Mesenchymal stem cell (in vitro differentiated cells and primary cell): Measurements from ENCODE around the gene SH2D2A.

Source experiments
- DNase-seq: peaks from one replicate; pipeline ENCODE4 v3.0.0-alpha.2; 2013
- H2AFZ ChIP-seq: one replicate; pipeline ENCODE4 v1.6.1; 2013; ENCODE audit warnings: low read depth, mild to moderate bottlenecking, control low read depth, inconsistent platforms, low read length, moderate library complexity
- H2AK5ac ChIP-seq: 2 replicates; pipeline ENCODE4 v1.6.1; 2013; ENCODE audit warnings: low read length, moderate library complexity, mild to moderate bottlenecking, inconsistent platforms; ENCODE audit not compliant: severe bottlenecking
- H2BK120ac ChIP-seq: one replicate; pipeline ENCODE4 v1.6.1; 2013; ENCODE audit warnings: low read depth, mild to moderate bottlenecking, inconsistent platforms, low read length, moderate library complexity
- H2BK12ac ChIP-seq, 2 experiments: one replicate each; pipeline ENCODE4 v1.6.1; 2013; ENCODE audit warnings: inconsistent platforms in 2 of 2, low read length in 2 of 2, mild to moderate bottlenecking in 2 of 2, moderate library complexity in 2 of 2, control low read depth in 1 of 2
- H2BK15ac ChIP-seq: one replicate; pipeline ENCODE4 v1.6.1; 2013; ENCODE audit warnings: mild to moderate bottlenecking, low read depth, inconsistent platforms; ENCODE audit not compliant: poor library complexity, severe bottlenecking
- H2BK5ac ChIP-seq: 2 replicates; pipeline ENCODE4 v1.6.1; 2013; ENCODE audit warnings: low read depth, mild to moderate bottlenecking, low read length, control low read depth, inconsistent platforms; ENCODE audit not compliant: poor library complexity, severe bottlenecking
- H3K14ac ChIP-seq, 2 experiments: one replicate each; pipeline ENCODE4 v1.6.1; 2013; ENCODE audit warnings: inconsistent platforms in 2 of 2, low read length in 2 of 2, control low read depth in 1 of 2, mild to moderate bottlenecking in 1 of 2, moderate library complexity in 1 of 2
- H3K18ac ChIP-seq, 2 experiments: one replicate each; pipeline ENCODE4 v1.6.1; 2013; ENCODE audit warnings: inconsistent platforms in 2 of 2, low read length in 2 of 2, control low read depth in 1 of 2, low read depth in 1 of 2, mild to moderate bottlenecking in 1 of 2
- H3K23ac ChIP-seq, 2 experiments: one replicate each; pipeline ENCODE4 v1.6.1; 2013; ENCODE audit warnings: inconsistent platforms in 2 of 2, low read length in 2 of 2, mild to moderate bottlenecking in 2 of 2, moderate library complexity in 2 of 2, control low read depth in 1 of 2
- H3K27ac ChIP-seq: 2 replicates; pipeline ENCODE4 v1.5.1; 2013; ENCODE audit warnings: mild to moderate bottlenecking, moderate library complexity, low read length, control low read depth, inconsistent platforms; ENCODE audit not compliant: poor library complexity, severe bottlenecking
- H3K27me3 ChIP-seq, 2 experiments: 2 replicates each; pipeline versions ENCODE4 v1.6.1 to v1.7.0; 2013; ENCODE audit warnings: low read length in 2 of 2, mild to moderate bottlenecking in 2 of 2, moderate library complexity in 2 of 2, control low read depth in 1 of 2, inconsistent platforms in 1 of 2; ENCODE audit not compliant: control insufficient read depth in 1 of 2, insufficient read depth in 1 of 2
- H3K36me3 ChIP-seq, 2 experiments: 2 replicates each; pipeline versions ENCODE4 v1.6.1 to v1.7.0; 2013; ENCODE audit warnings: low read length in 2 of 2, control low read depth in 1 of 2, inconsistent platforms in 1 of 2, low read depth in 1 of 2, mild to moderate bottlenecking in 1 of 2; ENCODE audit not compliant: insufficient read depth in 2 of 2, control insufficient read depth in 1 of 2
- H3K4ac ChIP-seq, 2 experiments: one replicate each; pipeline ENCODE4 v1.6.1; 2013; ENCODE audit warnings: inconsistent platforms in 2 of 2, low read length in 2 of 2, mild to moderate bottlenecking in 2 of 2, moderate library complexity in 2 of 2, control low read depth in 1 of 2, low read depth in 1 of 2
- H3K4me1 ChIP-seq: 2 replicates; pipeline ENCODE4 v1.6.1; 2013; ENCODE audit warnings: low read depth, low read length, control low read depth; ENCODE audit not compliant: control insufficient read depth, insufficient read depth
- H3K4me2 ChIP-seq: 2 replicates; pipeline ENCODE4 v1.6.1; 2013; ENCODE audit warnings: low read length, mild to moderate bottlenecking, inconsistent platforms; ENCODE audit not compliant: poor library complexity, severe bottlenecking
- H3K4me3 ChIP-seq, 2 experiments: 2 replicates each; pipeline versions ENCODE4 v1.5.1 to v1.7.0; 2013; ENCODE audit warnings: low read length in 2 of 2, mild to moderate bottlenecking in 2 of 2, control low read depth in 1 of 2, low read depth in 1 of 2; ENCODE audit not compliant: insufficient read depth in 1 of 2
- H3K79me1 ChIP-seq: replicated peaks from 2 replicates; pipeline ENCODE4 v1.6.1; 2013; ENCODE audit warnings: mild to moderate bottlenecking, control low read depth, low read length, inconsistent platforms; ENCODE audit not compliant: poor library complexity, severe bottlenecking
- H3K9ac ChIP-seq: 2 replicates; pipeline ENCODE4 v1.7.0; 2013; ENCODE audit warnings: mild to moderate bottlenecking, low read length, moderate library complexity
- H3K9me3 ChIP-seq: 2 replicates; pipeline ENCODE4 v1.7.0; 2013; ENCODE audit warnings: mild to moderate bottlenecking, low read length; ENCODE audit not compliant: control insufficient read depth
- H4K8ac ChIP-seq: one replicate; pipeline ENCODE4 v1.6.1; 2013; ENCODE audit warnings: inconsistent platforms, mild to moderate bottlenecking, low read length, moderate library complexity
- H4K91ac ChIP-seq: one replicate; pipeline ENCODE4 v1.6.1; 2013; ENCODE audit warnings: mild to moderate bottlenecking, low read length, inconsistent platforms
- WGBS: methylation state at CpG from one replicate; pipeline ENCODE4 v1.1.7; 2013; ENCODE audit warnings: mixed read lengths; 5-methylcytosine and 5-hydroxymethylcytosine counted together

Gene SH2D2A

GRCh38 chr1:156788136-156788535 lies 28.5 kb downstream of the SH2D2A start:
- no peak overlapping the region for H3K9ac ChIP-seq
- H3K79me1 ChIP-seq: peaks cover 37% of the 10 kb centered on the region
- no peak overlapping the region for H3K23ac ChIP-seq
- 96% methylated on average over 2 of the region's 2 CpGs for WGBS
- H4K8ac ChIP-seq: no peak overlapping the region
- H3K18ac ChIP-seq: no peak overlapping the region
- no peaks in the 10 kb centered on the region for H3K9me3 ChIP-seq
- H2AFZ ChIP-seq: no peak overlapping the region
- no peak overlapping the region for H2BK12ac ChIP-seq
- no peak overlapping the region for H2BK120ac ChIP-seq
- H3K14ac ChIP-seq: no peak overlapping the region
- DNase-seq: no peak
- no peaks in the 10 kb centered on the region for H3K27me3 ChIP-seq
- no peak overlapping the region for H3K4ac ChIP-seq
- H3K4me3 ChIP-seq: no peak overlapping the region
- peaks cover 47 to 76% of the 10 kb centered on the region in 2 experiments for H3K36me3 ChIP-seq
- H2BK5ac ChIP-seq: no peak overlapping the region
- no peak overlapping the region for H2AK5ac ChIP-seq
- no peaks in the 10 kb centered on the region for H3K4me1 ChIP-seq
- no peak overlapping the region for H4K91ac ChIP-seq
- H2BK15ac ChIP-seq: no peak overlapping the region
- no peak overlapping the region for H3K27ac ChIP-seq
- H3K4me2 ChIP-seq: no peak overlapping the region

- no peak overlapping the region for H4K91ac ChIP-seq
- H2BK15ac ChIP-seq: no peak overlapping the region
- no peak overlapping the region for H2BK5ac ChIP-seq
- DNase-seq: no peak
- no peak overlapping the region for H3K4ac ChIP-seq
- no peak overlapping the region for H3K27ac ChIP-seq
- H4K8ac ChIP-seq: no peak overlapping the region
- H3K36me3 ChIP-seq: peaks cover 42 to 69% of the 10 kb centered on the region in 2 experiments
- H3K14ac ChIP-seq: no peak overlapping the region
- no peaks in the 10 kb centered on the region for H3K9me3 ChIP-seq
- no peaks in the 10 kb centered on the region for H3K4me1 ChIP-seq
- H3K18ac ChIP-seq: no peak overlapping the region
- no peak overlapping the region for H2AK5ac ChIP-seq
- no peak overlapping the region for H3K4me2 ChIP-seq
- peaks cover 37% of the 10 kb centered on the region for H3K79me1 ChIP-seq
- H3K27me3 ChIP-seq: no peaks in the 10 kb centered on the region
- H2AFZ ChIP-seq: no peak overlapping the region
- H3K23ac ChIP-seq: no peak overlapping the region
- no peak overlapping the region for H2BK12ac ChIP-seq
- no peak overlapping the region for H2BK120ac ChIP-seq
- no peak overlapping the region for H3K9ac ChIP-seq
- over 99% methylated on average over 10 of the region's 10 CpGs for WGBS
- no peak overlapping the region for H3K4me3 ChIP-seq
These were observed 30.0 kb downstream of the SH2D2A start for GRCh38 chr1:156786640-156787039.

GRCh38 chr1:156785458-156785857 lies 31.2 kb downstream of the SH2D2A start:
- no peak overlapping the region for H3K4me3 ChIP-seq
- H3K14ac ChIP-seq: no peak overlapping the region
- no peak overlapping the region for H4K91ac ChIP-seq
- H2BK5ac ChIP-seq: no peak overlapping the region
- peaks cover 31% of the 10 kb centered on the region for H3K79me1 ChIP-seq
- no peak overlapping the region for H2AFZ ChIP-seq
- H2BK120ac ChIP-seq: no peak overlapping the region
- no peak overlapping the region for H3K9ac ChIP-seq
- H3K27me3 ChIP-seq: no peaks in the 10 kb centered on the region
- WGBS: 100% methylated on average over 4 of the region's 6 CpGs
- no peak overlapping the region for H4K8ac ChIP-seq
- no peak overlapping the region for H3K23ac ChIP-seq
- H3K36me3 ChIP-seq: peaks cover 34 to 57% of the 10 kb centered on the region in 2 experiments
- no peaks in the 10 kb centered on the region for H3K9me3 ChIP-seq
- H2BK15ac ChIP-seq: no peak overlapping the region
- H2AK5ac ChIP-seq: no peak overlapping the region
- no peak for DNase-seq
- peaks cover 1% of the 10 kb centered on the region for H3K4me1 ChIP-seq
- no peak overlapping the region for H2BK12ac ChIP-seq
- no peak overlapping the region for H3K4me2 ChIP-seq
- H3K18ac ChIP-seq: no peak overlapping the region
- H3K27ac ChIP-seq: no peak overlapping the region
- no peak overlapping the region for H3K4ac ChIP-seq

- peaks cover 24 to 35% of the 10 kb centered on the region in 2 experiments for H3K36me3 ChIP-seq
- no peak overlapping the region for H3K23ac ChIP-seq
- no peak overlapping the region for H3K4me2 ChIP-seq
- H3K27me3 ChIP-seq: no peaks in the 10 kb centered on the region
- peak; percentile 73 for DNase-seq
- H3K9ac ChIP-seq: no peak overlapping the region
- H4K91ac ChIP-seq: no peak overlapping the region
- peak overlapping the region in 1 of 2 experiments; percentile 24 for H3K4me3 ChIP-seq
- no peak overlapping the region for H3K18ac ChIP-seq
- H2AK5ac ChIP-seq: no peak overlapping the region
- no peak overlapping the region for H2BK15ac ChIP-seq
- peaks cover 22% of the 10 kb centered on the region for H3K79me1 ChIP-seq
- H2BK5ac ChIP-seq: no peak overlapping the region
- H3K4me1 ChIP-seq: peaks cover 5% of the 10 kb centered on the region
- H2AFZ ChIP-seq: no peak overlapping the region
- H4K8ac ChIP-seq: peak overlapping the region; percentile 23
- no peak overlapping the region for H3K27ac ChIP-seq
- no peak overlapping the region for H3K14ac ChIP-seq
- H2BK120ac ChIP-seq: no peak overlapping the region
- no peak overlapping the region for H3K4ac ChIP-seq
- H2BK12ac ChIP-seq: no peak overlapping the region
- H3K9me3 ChIP-seq: no peaks in the 10 kb centered on the region
These were observed 35.0 kb downstream of the SH2D2A start for GRCh38 chr1:156781585-156782186.
